Karpas-422 (cell line): ENCODE measurements around the gene CALML5. TPM values are rescaled to one million over a fixed set of nuclear protein-coding genes. Genes with fewer than 3 reads are reported as not detected.
"Not testable (repeated sequence)": the region's sequence is repeated elsewhere in the genome, so short reads cannot be mapped to it uniquely, and the experiment has no call there.

Experiments
- DNase-seq: peaks from one replicate; pipeline ENCODE4 v3.0.0-alpha.2; 2015
- H2AFZ ChIP-seq: fragments of 200-600 bp; sonication (generic); 2 replicates; pipeline ENCODE4 v1.6.1; 2014; ENCODE audit warnings: antibody characterized with exemption, low read length, mixed read lengths
- H3K27ac ChIP-seq: fragments of 200-600 bp; sonication (generic); 2 replicates; pipeline ENCODE4 v1.5.1; 2014; ENCODE audit warnings: mild to moderate bottlenecking, low read length, moderate library complexity
- H3K27me3 ChIP-seq: fragments of 200-600 bp; sonication (generic); 2 replicates; pipeline ENCODE4 v1.6.1; 2014; ENCODE audit warnings: low read length, mixed read lengths
- H3K36me3 ChIP-seq: fragments of 200-600 bp; sonication (generic); 2 replicates; pipeline ENCODE4 v1.6.1; 2014; ENCODE audit warnings: low read length, mixed read lengths; ENCODE audit not compliant: insufficient read depth
- H3K4me1 ChIP-seq: fragments of 200-600 bp; sonication (generic); 2 replicates; pipeline ENCODE4 v1.6.1; 2014; ENCODE audit warnings: mild to moderate bottlenecking, low read length, mixed read lengths
- H3K4me2 ChIP-seq: fragments of 200-600 bp; sonication (generic); 2 replicates; pipeline ENCODE4 v1.6.1; 2014; ENCODE audit warnings: low read length, low read depth, mild to moderate bottlenecking; ENCODE audit not compliant: poor library complexity, severe bottlenecking
- H3K4me3 ChIP-seq: fragments of 200-600 bp; sonication (generic); 2 replicates; pipeline ENCODE4 v1.5.1; 2014; ENCODE audit warnings: mild to moderate bottlenecking, antibody characterized with exemption, low read length, mixed read lengths
- H3K79me2 ChIP-seq: fragments of 200-600 bp; sonication (generic); 2 replicates; pipeline ENCODE4 v1.6.1; 2014; ENCODE audit warnings: mild to moderate bottlenecking, low read length, mixed read lengths
- H3K9ac ChIP-seq: fragments of 200-600 bp; sonication (generic); 2 replicates; pipeline ENCODE4 v1.6.0; 2014; ENCODE audit warnings: low read length
- H3K9me2 ChIP-seq: fragments of 200-600 bp; sonication (generic), shearing (Covaris generic); replicated peaks from 2 replicates; pipeline ENCODE4 v1.6.0; 2014; ENCODE audit warnings: mild to moderate bottlenecking, low read length, moderate library complexity; ENCODE audit not compliant: insufficient read depth
- H3K9me3 ChIP-seq: fragments of 300-700, 200-600 bp; sonication (generic); 2 replicates; pipeline ENCODE4 v1.6.1; 2014; ENCODE audit warnings: low read length, mixed read lengths
- H4K20me1 ChIP-seq: fragments of 200-600 bp; sonication (generic); 2 replicates; pipeline ENCODE4 v1.6.1; 2014; ENCODE audit warnings: mild to moderate bottlenecking, antibody characterized with exemption, low read length, low read depth; ENCODE audit not compliant: insufficient read depth
- total RNA-seq: library from RNA; depleted of rRNA; stranded (reverse); fragments of >200 nt; shearing (Covaris generic); gene quantifications from 2 replicates; pipeline ENCODE4 v1.2.3, GENCODE V29; 2014; ENCODE audit warnings: low replicate concordance

CALML5 gene
- total RNA-seq, 1 experiment from 2014 or later: not detected

DNA sequence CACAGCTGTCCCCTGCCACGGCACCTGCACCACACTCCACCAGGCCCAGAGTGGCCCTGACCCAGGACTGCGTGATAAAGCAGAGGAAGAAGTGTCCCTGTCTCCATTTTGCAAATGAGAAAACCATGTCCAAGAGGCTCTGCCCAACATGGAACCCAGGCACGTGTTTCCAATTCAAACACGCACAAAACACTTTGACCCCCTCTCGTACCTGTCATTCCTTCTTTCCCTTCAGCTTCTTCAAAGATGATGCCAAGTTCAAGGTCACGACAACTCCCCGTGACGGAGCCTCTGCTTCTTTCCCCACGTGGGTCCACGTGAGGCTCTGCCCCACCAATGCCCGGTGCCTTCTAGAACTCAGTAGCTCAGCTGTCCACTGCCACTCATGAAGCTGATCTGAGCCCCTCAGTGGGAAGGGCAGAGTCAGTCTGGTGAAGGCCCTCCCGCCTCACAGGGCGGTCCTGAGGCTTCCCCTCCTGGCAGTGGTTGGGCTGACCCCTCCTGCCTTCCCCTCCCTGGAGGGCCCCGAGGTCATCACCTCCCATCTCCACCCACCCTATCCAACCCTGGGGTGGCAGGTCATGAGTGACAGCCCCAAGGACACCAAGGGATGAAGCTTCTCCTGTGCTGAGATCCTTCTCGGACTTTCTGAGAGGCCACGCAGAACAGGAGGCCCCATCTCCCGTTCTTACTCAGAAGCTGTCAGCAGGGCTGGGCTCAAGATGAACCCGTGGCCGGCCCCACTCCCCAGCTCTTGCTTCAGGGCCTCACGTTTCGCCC, 19.0 kb downstream of the CALML5 start:
- Histone ChIP-seq H3K4me2 (no peak overlapping the region), H3K4me1 (no peaks in the 10 kb centered on the region), H3K9me3 (no peaks in the 10 kb centered on the region), H4K20me1 (no peaks in the 10 kb centered on the region), H3K36me3 (no peaks in the 10 kb centered on the region), H3K9ac (no peak overlapping the region), H3K27ac (no peak overlapping the region), H3K4me3 (no peak overlapping the region), H3K9me2 (no peaks in the 10 kb centered on the region), H2AFZ (no peak overlapping the region), H3K27me3 (no peaks in the 10 kb centered on the region), H3K79me2 (no peaks in the 10 kb centered on the region)
- no peak for DNase-seq

DNA sequence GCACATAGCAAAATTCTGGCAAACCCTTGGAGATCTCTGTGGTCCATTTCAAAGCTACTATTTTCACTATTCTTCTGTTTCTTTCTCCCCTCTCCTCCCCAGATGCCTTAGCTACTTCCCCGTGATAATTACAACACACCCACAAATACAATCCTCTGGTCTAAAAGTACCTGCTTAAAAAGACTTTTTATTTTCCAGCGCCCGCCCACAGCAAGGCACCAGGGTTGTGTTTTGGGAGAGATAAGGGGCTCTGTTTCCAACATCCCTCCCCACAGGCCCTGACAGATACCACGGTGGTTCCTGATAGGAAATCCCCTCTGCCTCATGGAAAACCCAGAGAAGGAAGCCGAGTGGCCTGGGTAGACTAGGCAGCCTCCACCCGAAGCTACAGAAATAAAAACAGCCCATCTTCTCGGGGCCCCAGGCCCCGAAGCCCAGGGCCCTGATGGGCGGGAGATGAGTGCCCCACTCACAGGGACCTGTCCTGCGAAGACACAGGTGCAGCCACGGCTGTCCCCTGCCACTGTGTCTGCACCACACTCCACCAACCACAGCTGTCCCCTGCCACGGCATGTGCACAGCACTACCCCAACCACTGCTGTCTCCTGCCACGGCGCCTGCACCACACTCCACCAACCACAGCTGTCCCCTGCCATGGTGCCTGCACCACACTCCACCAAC, 19.7 kb downstream of the CALML5 start:
- Histone ChIP-seq H3K27ac (no peak overlapping the region), H3K79me2 (no peaks in the 10 kb centered on the region)

DNA sequence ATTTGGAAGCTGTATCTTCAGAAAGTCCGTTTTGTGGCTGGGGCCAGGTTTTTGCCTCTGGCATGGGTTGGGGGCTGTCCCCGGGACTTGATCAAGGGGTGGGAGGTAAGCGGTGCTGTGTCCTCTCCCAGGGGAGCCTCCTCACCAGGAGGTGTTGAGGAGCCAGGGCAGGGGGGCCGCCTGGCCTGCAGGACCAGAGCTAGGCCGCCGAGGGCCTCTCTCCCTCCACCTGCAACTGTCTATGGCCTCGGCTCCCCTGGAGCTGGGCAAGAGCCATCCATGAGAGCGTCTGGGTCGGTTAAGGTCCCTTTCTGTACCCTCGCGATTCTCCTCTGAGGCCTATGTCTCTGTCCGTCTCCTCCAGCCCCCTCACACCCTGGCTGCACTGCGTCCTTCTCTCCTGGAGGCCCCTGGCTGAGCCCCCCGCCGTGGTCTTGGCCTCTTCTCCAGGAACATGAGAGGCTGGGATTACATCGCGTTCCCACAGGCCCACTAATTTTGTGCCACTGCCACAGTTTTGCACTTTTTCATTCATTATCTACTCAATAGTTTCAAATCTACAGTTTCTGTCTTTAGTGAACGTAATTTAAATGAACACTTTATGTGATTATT, 20.6 kb downstream of the CALML5 start:
- Histone ChIP-seq H3K9ac (no peak overlapping the region), H4K20me1 (no peaks in the 10 kb centered on the region), H3K4me1 (no peaks in the 10 kb centered on the region), H2AFZ (no peak overlapping the region), H3K79me2 (no peaks in the 10 kb centered on the region), H3K27ac (no peak overlapping the region), H3K9me3 (no peaks in the 10 kb centered on the region), H3K9me2 (no peaks in the 10 kb centered on the region), H3K4me3 (no peak overlapping the region), H3K27me3 (no peaks in the 10 kb centered on the region), H3K36me3 (no peaks in the 10 kb centered on the region), H3K4me2 (no peak overlapping the region)
- DNase-seq: no peak

More for the DNA sequence above, 19.7 kb downstream of the CALML5 start:
- Histone ChIP-seq H2AFZ (no peak overlapping the region), H3K36me3 (no peaks in the 10 kb centered on the region), H3K9me3 (no peaks in the 10 kb centered on the region), H3K4me1 (no peaks in the 10 kb centered on the region), H3K4me2 (no peak overlapping the region), H3K27me3 (no peaks in the 10 kb centered on the region), H3K4me3 (no peak overlapping the region), H3K9me2 (no peaks in the 10 kb centered on the region), H4K20me1 (no peaks in the 10 kb centered on the region), H3K9ac (no peak overlapping the region)
- no peak for DNase-seq

DNA sequence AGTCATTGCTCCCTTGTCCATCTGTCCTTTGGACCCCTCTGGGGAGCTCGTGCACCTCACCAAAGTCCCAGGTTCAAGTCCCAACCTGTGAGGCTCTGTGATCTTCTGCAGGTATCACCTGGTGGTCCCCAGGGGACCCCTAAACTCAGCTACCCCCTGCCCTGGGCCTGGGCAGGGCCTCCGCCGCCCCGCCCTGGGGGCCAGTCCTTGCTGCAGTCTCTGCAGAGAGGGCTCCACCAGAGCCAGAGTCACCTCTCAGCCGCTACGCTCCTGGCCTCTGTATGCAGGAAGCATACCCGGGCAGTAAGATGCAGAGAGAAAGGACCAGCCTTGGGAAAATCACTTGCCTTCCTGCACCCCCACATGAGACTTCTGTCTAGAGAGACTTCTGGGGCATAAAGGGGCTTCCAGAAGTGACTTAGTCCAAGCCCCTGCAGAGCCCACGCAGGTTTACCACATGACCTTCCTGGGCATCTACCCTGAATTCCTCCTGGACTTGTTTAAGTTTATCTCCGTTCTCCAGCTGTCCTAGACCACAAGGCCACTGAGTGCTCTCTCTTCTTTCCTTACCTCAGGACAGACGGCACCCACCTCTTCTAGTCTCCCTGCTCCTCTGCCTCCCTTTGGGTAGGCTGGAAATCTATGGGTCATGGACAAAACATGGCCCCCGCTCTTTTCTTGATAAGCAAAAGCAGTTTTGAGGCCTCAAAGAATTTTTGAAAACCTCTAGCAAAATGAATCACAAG, 21.2 kb downstream of the CALML5 start:
- Histone ChIP-seq H3K4me1 (no peaks in the 10 kb centered on the region), H3K9ac (no peak overlapping the region), H3K4me3 (no peak overlapping the region), H3K4me2 (no peak overlapping the region), H3K9me2 (no peaks in the 10 kb centered on the region), H4K20me1 (no peaks in the 10 kb centered on the region), H3K79me2 (no peaks in the 10 kb centered on the region), H3K36me3 (no peaks in the 10 kb centered on the region), H3K27ac (no peak overlapping the region), H3K27me3 (no peaks in the 10 kb centered on the region), H2AFZ (no peak overlapping the region), H3K9me3 (no peaks in the 10 kb centered on the region)
- no peak for DNase-seq

DNA sequence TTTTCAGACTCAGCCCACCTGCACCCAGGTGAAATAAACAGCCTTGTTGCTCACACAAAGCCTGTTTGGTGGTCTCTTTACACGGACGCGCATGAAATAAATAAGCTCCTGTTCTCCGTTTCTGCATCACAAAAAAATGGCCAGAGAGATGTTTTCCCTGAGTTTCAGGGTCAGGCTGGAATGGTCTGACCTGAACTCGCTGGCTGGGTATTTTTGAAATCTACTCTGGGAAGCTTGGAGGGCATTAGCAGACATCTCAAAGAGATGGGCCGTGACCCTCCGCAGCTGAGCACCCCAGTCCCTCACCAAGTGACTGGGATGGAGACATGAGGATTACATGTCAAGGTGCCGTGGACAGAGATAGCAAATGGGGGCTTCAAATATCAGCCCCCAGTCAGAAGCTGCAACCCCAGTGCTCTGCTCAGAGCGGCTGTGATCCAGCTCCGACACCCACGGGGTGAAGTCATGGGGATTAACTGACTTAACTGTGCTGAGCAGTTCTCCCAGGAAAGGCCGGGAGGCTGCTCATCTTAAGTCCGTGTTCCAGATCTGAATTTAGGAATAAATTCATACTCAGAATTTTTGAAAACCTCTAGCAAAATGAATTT, 22.3 kb downstream of the CALML5 start:
- Histone ChIP-seq H3K79me2 (no peaks in the 10 kb centered on the region), H3K4me2 (no peak overlapping the region), H4K20me1 (no peaks in the 10 kb centered on the region), H3K9ac (no peak overlapping the region), H3K36me3 (no peaks in the 10 kb centered on the region), H3K9me2 (no peaks in the 10 kb centered on the region), H3K27ac (no peak overlapping the region), H3K4me3 (no peak overlapping the region), H2AFZ (no peak overlapping the region), H3K9me3 (no peaks in the 10 kb centered on the region), H3K27me3 (no peaks in the 10 kb centered on the region), H3K4me1 (no peaks in the 10 kb centered on the region)
- no peak for DNase-seq

DNA sequence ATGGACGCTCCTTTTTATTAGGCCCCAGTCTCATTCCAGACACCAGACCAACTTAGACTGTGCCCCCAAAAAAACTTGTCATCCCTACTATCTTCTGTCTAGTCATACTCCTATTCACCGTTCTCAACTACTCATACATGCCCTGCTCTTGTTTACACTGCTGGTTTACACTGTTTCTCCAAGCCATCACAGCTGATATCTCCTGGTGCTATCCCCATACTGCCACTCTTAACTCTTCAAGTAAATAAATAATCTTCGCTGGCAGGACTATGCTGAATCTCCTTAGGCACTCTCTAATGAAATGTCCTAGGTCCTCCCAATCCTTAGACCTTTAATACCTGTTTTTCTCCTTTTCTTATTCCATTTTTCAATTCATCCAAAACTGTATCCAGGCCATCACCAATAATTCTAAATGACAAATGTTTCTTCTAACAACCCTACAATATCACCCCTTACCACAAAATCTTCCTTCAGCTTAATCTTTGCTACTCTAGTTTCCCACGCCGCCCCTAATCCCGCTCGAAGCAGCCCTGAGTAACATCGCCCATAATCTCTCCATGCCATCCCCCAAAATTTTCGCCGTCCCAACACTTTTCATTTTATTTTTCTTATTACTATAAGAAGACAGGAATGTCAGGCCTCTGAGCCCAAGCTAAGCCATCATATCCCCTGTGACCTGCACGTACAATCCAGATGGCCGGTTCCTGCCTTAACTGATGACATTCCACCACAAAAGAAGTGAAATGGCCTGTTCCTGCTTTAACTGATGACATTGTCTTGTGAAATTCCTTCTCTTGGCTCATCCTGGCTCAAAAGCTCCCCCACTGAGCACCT, 23.2 kb downstream of the CALML5 start:
- H3K4me3 ChIP-seq, H4K20me1 ChIP-seq, H3K27ac ChIP-seq, H2AFZ ChIP-seq, H3K79me2 ChIP-seq, H3K9ac ChIP-seq, DNase-seq, H3K36me3 ChIP-seq, H3K9me2 ChIP-seq, H3K4me1 ChIP-seq, H3K4me2 ChIP-seq, H3K9me3 ChIP-seq, H3K27me3 ChIP-seq: not testable (repeated sequence)

DNA sequence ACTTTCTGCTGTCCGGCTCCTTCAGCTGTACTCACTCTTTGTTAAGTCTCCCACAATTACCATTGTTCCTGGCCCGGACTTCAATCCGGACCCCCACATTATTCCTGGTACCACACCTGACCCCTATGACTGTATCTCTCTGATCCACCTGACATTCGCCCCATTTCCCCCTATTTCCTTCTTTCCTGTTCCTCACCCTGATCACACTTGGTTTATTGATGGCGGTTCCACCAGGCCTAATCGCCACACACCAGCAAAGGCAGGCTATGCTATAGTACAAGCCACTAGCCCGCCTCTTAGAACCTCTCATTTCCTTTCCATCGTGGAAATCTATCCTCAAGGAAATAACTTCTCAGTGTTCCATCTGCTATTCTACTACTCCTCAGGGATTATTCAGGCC, 24.3 kb downstream of the CALML5 start:
- H3K9me3 ChIP-seq, H3K27me3 ChIP-seq, H4K20me1 ChIP-seq, H3K4me3 ChIP-seq, H3K9me2 ChIP-seq, H3K36me3 ChIP-seq, H3K4me1 ChIP-seq, DNase-seq, H3K9ac ChIP-seq, H3K4me2 ChIP-seq, H3K27ac ChIP-seq, H3K79me2 ChIP-seq, H2AFZ ChIP-seq: not testable (repeated sequence)
